Neuronal stem cell (in vitro differentiated cells): ENCODE results near the gene RAB14.

Experiments
- DNase-seq: peaks from one replicate; pipeline ENCODE4 v3.0.0-alpha.2; 2013; ENCODE audit warnings: low spot score
- H2AFZ ChIP-seq: one replicate; pipeline ENCODE4 v1.6.1; 2013; ENCODE audit warnings: mild to moderate bottlenecking, low read length, inconsistent platforms
- H2AK5ac ChIP-seq: 2 replicates; pipeline ENCODE4 v1.6.1; 2013; ENCODE audit warnings: low read depth, mild to moderate bottlenecking, inconsistent platforms, low read length, moderate library complexity, mixed read lengths
- H2BK120ac ChIP-seq: 2 replicates; pipeline ENCODE4 v1.6.1; 2013; ENCODE audit warnings: low read depth, mild to moderate bottlenecking, inconsistent platforms, low read length, moderate library complexity, mixed read lengths
- H2BK12ac ChIP-seq: one replicate; pipeline ENCODE4 v1.6.1; 2013; ENCODE audit warnings: low read length, inconsistent platforms
- H2BK15ac ChIP-seq: 2 replicates; pipeline ENCODE4 v1.6.1; 2013; ENCODE audit warnings: mild to moderate bottlenecking, low read length, inconsistent platforms, mixed read lengths
- H2BK5ac ChIP-seq: one replicate; pipeline ENCODE4 v1.6.1; 2013; ENCODE audit warnings: inconsistent platforms, mild to moderate bottlenecking, low read length, moderate library complexity
- H3K14ac ChIP-seq: one replicate; pipeline ENCODE4 v1.6.1; 2013; ENCODE audit warnings: low read length, inconsistent platforms
- H3K18ac ChIP-seq: 2 replicates; pipeline ENCODE4 v1.6.1; 2013; ENCODE audit warnings: low read length, inconsistent platforms
- H3K23ac ChIP-seq: 2 replicates; pipeline ENCODE4 v1.6.1; 2013; ENCODE audit warnings: low read depth, mild to moderate bottlenecking, mixed read lengths, low read length, inconsistent platforms; ENCODE audit not compliant: poor library complexity
- H3K27ac ChIP-seq: replicated peaks from 3 replicates; pipeline ENCODE4 v1.5.1; 2013; ENCODE audit warnings: low read length, inconsistent platforms
- H3K27me3 ChIP-seq, 3 experiments: 2 replicates each; pipeline ENCODE4 v1.6.1; 2013; ENCODE audit warnings: low read length in 3 of 3, mild to moderate bottlenecking in 2 of 3, inconsistent platforms in 1 of 3, low read depth in 1 of 3, mixed read lengths in 1 of 3, moderate library complexity in 1 of 3; ENCODE audit not compliant: control insufficient read depth in 3 of 3, insufficient read depth in 3 of 3
- H3K36me3 ChIP-seq, 2 donors: replicated peaks in 1 of 2; 2 replicates each; pipeline ENCODE4 v1.6.1; 2013; ENCODE audit warnings: low read length in 2 of 2; ENCODE audit not compliant: control insufficient read depth in 2 of 2, insufficient read depth in 2 of 2
- H3K4ac ChIP-seq: 2 replicates; pipeline ENCODE4 v1.6.1; 2013; ENCODE audit warnings: inconsistent platforms, mild to moderate bottlenecking, low read length, moderate library complexity
- H3K4me1 ChIP-seq, 2 donors: 1 replicate in 1 of 2; 2 replicates in 1 of 2; pipeline ENCODE4 v1.6.1; 2013; ENCODE audit warnings: low read length in 2 of 2, low read depth in 1 of 2; ENCODE audit not compliant: control insufficient read depth in 2 of 2, insufficient read depth in 1 of 2
- H3K4me2 ChIP-seq: one replicate; pipeline ENCODE4 v1.6.1; 2013; ENCODE audit warnings: mild to moderate bottlenecking, low read length, inconsistent platforms; ENCODE audit not compliant: insufficient read depth, poor library complexity, severe bottlenecking
- H3K4me3 ChIP-seq, 2 donors: 2 replicates each; pipeline ENCODE4 v1.5.1; 2013; ENCODE audit warnings: low read length in 2 of 2, mild to moderate bottlenecking in 2 of 2, inconsistent platforms in 1 of 2, moderate library complexity in 1 of 2
- H3K79me1 ChIP-seq: one replicate; pipeline ENCODE4 v1.6.1; 2013; ENCODE audit warnings: low read depth, mild to moderate bottlenecking, inconsistent platforms, low read length, moderate library complexity
- H3K9ac ChIP-seq: one replicate; pipeline ENCODE4 v1.6.1; 2013; ENCODE audit warnings: mild to moderate bottlenecking, low read depth, low read length, inconsistent platforms; ENCODE audit not compliant: poor library complexity
- H3K9me3 ChIP-seq, 2 donors: replicated peaks in 1 of 2; 2 replicates each; pipeline versions ENCODE3 to v1.6.1; 2013; ENCODE audit warnings: low read length in 2 of 2, mild to moderate bottlenecking in 2 of 2, inconsistent platforms in 1 of 2, low read depth in 1 of 2, mixed read lengths in 1 of 2, moderate library complexity in 1 of 2; ENCODE audit not compliant: control insufficient read depth in 2 of 2, insufficient read depth in 1 of 2
- H4K8ac ChIP-seq: one replicate; pipeline ENCODE4 v1.6.1; 2013; ENCODE audit warnings: low read depth, mild to moderate bottlenecking, inconsistent platforms, low read length, moderate library complexity
- H4K91ac ChIP-seq: one replicate; pipeline ENCODE4 v1.6.1; 2013; ENCODE audit warnings: low read length, low read depth, mild to moderate bottlenecking, inconsistent platforms; ENCODE audit not compliant: poor library complexity
- WGBS, 2 donors: extraction: QIAGEN DNeasy Blood & Tissue Kit; methylation state at CpG; one replicate each; pipeline ENCODE4 v1.1.7; 2013; ENCODE audit warnings: missing lambda C conversion rate in 2 of 2, mixed read lengths in 1 of 2; ENCODE audit not compliant: insufficient read length in 2 of 2, insufficient replicate concordance in 1 of 2; ENCODE audit errors: extremely low coverage in 2 of 2; 5-methylcytosine and 5-hydroxymethylcytosine counted together

The RAB14 gene

DNA sequence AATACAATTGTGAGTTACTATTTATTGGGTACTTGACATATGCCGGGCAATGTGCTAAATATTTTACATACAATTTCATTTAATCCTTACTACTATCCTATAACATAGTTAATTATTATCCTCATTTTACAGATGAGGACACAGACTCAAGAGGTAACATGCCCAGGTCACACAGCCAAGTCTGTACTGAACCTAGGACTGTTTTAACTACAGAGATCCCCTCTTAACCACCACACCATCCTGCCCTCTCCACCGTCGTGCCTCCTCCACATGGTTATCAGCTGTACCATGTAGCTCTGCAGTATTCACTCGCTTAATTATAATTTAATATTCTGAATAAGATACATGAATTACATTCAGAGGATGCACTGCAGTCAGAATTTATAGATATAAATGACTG is 5.3 kb downstream of the RAB14 start:
- no peak for DNase-seq
- no CpG with 5 or more reads among the region's 4 CpGs for WGBS, 2 donors
- Histone ChIP-seq H3K36me3 (peaks cover 0 to under 1% of the 10 kb centered on the region in 2 donors), H3K4me3 (no peak overlapping the region), H3K4me2 (no peak overlapping the region), H3K18ac (no peak overlapping the region), H4K91ac (no peak overlapping the region), H3K27me3 (no peaks in the 10 kb centered on the region), H2BK120ac (no peak overlapping the region), H2BK15ac (no peak overlapping the region), H3K27ac (no peak overlapping the region), H2BK12ac (no peak overlapping the region), H3K4ac (no peak overlapping the region), H3K9ac (no peak overlapping the region), H2AK5ac (no peak overlapping the region), H3K14ac (no peak overlapping the region), H2BK5ac (no peak overlapping the region), H3K79me1 (peaks cover 5% of the 10 kb centered on the region), H2AFZ (no peak overlapping the region), H3K9me3 (no peaks in the 10 kb centered on the region), H3K4me1 (peaks cover 5 to 34% of the 10 kb centered on the region in 2 donors), H4K8ac (no peak overlapping the region), H3K23ac (no peak overlapping the region)

DNA sequence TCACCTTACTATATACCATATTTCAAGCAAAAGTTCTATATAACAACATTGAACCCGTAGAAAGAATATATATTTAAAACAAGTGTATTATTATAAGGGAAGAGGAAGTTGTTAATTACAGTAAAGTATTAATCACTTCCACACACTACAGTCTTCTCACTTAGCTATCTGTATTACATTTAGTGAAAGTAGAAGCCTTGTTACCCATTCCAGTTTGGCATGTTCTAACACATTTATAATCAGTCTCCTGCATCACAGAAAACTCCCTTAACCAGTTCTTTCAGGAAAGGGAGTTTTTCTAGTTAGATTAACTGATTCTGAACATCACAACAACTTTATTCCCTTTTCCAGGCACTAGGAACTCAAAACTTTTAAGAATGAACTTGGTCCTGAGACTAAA is 6.9 kb downstream of the RAB14 start:
- Histone ChIP-seq H3K4ac (no peak overlapping the region), H3K4me1 (peaks cover 1 to 27% of the 10 kb centered on the region in 2 donors), H2BK12ac (no peak overlapping the region), H3K23ac (no peak overlapping the region), H2AK5ac (no peak overlapping the region), H2AFZ (no peak overlapping the region), H4K91ac (no peak overlapping the region), H3K9ac (no peak overlapping the region), H3K14ac (no peak overlapping the region), H3K27me3 (no peaks in the 10 kb centered on the region), H3K4me2 (no peak overlapping the region), H3K9me3 (no peaks in the 10 kb centered on the region), H2BK5ac (no peak overlapping the region), H3K4me3 (no peak overlapping the region), H2BK15ac (no peak overlapping the region), H3K36me3 (peaks cover 0 to 10% of the 10 kb centered on the region in 2 donors), H2BK120ac (no peak overlapping the region), H3K79me1 (no peaks in the 10 kb centered on the region), H4K8ac (no peak overlapping the region), H3K18ac (no peak overlapping the region), H3K27ac (no peak overlapping the region)
- WGBS, 2 donors = no CpG with 5 or more reads among the region's 1 CpG
- DNase-seq = no peak

DNA sequence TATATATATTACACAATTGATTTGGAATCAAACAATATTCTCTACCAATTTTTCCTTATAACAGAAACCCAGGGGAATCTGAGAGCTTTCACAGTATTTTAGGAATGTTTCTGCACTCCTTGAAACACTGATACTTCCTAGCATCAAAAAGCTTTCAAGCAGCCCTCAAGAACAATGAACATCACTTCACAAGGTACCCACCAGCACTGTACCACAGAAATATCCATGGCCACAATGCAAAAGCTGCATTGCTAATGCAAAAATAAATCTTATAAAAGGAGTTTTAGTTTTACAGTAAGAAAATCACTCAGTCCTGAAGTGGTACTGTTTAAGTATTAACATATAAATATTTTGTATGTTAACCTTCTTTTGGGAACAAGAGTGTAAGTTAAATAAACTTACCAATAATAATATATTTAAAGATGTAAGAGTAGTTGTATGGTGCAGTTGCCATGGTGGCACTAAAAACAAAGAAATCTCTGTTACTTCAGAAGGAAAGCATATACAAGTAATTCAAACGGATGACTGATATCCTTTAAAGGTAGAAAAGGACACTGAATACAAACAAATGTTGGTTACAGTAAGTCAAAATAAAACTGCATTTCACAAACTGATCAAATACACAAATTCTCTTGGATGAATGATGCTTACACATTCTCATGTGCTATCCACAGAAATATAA is 8.6 kb downstream of the RAB14 start:
- Histone ChIP-seq H2AK5ac (no peak overlapping the region), H3K4me1 (peaks cover 0 to 25% of the 10 kb centered on the region in 2 donors), H3K4me2 (no peak overlapping the region), H3K4me3 (no peak overlapping the region), H3K9ac (no peak overlapping the region), H3K4ac (no peak overlapping the region), H3K23ac (no peak overlapping the region), H3K36me3 (peaks cover 0 to 22% of the 10 kb centered on the region in 2 donors), H3K27ac (no peak overlapping the region), H2AFZ (no peak overlapping the region), H4K8ac (no peak overlapping the region), H2BK12ac (no peak overlapping the region), H2BK120ac (no peak overlapping the region), H3K18ac (no peak overlapping the region), H2BK5ac (no peak overlapping the region), H3K9me3 (no peaks in the 10 kb centered on the region), H3K79me1 (no peaks in the 10 kb centered on the region), H2BK15ac (no peak overlapping the region), H4K91ac (no peak overlapping the region), H3K14ac (no peak overlapping the region), H3K27me3 (no peaks in the 10 kb centered on the region)
- DNase-seq = no peak
- WGBS, 2 donors = no CpG with 5 or more reads among the region's 1 CpG

DNA sequence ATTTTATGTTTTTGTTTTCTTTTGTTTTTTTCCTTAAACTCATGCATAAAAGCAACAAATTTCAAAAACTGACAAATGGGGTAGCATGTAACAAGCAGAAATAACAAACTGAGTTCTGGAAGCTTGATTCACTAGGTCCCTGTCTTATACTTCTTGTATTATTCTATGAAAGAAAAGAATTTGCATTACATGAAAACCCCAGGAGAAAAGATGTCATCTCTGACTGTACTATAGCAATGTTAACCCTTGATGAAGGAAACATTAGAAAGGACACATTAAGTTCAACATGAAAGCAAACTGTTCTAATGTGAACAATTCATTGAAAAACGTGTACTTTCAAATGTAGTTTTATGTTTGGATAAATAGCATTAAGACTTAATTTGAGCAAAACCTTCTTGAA is 9.2 kb downstream of the RAB14 start:
- Histone ChIP-seq H2BK15ac (no peak overlapping the region), H3K4me3 (no peak overlapping the region), H3K4me1 (peaks cover 0 to 25% of the 10 kb centered on the region in 2 donors), H4K91ac (no peak overlapping the region), H3K9me3 (no peaks in the 10 kb centered on the region), H2BK120ac (no peak overlapping the region), H3K23ac (no peak overlapping the region), H2AK5ac (no peak overlapping the region), H3K4me2 (no peak overlapping the region), H3K14ac (no peak overlapping the region), H3K4ac (no peak overlapping the region), H3K9ac (no peak overlapping the region), H3K36me3 (peaks cover 0 to 27% of the 10 kb centered on the region in 2 donors), H3K27me3 (no peaks in the 10 kb centered on the region), H2BK5ac (no peak overlapping the region), H3K79me1 (no peaks in the 10 kb centered on the region), H3K27ac (no peak overlapping the region), H2AFZ (no peak overlapping the region), H2BK12ac (no peak overlapping the region), H3K18ac (no peak overlapping the region), H4K8ac (no peak overlapping the region)
- no peak for DNase-seq
- WGBS, 2 donors = no CpG with 5 or more reads among the region's 1 CpG
